ENCODE results near the gene CCSER1.
"Not testable (repeated sequence)": the region's sequence is repeated elsewhere in the genome, so short reads cannot be mapped to it uniquely, and the experiment has no call there.

Gene CCSER1

DNA sequence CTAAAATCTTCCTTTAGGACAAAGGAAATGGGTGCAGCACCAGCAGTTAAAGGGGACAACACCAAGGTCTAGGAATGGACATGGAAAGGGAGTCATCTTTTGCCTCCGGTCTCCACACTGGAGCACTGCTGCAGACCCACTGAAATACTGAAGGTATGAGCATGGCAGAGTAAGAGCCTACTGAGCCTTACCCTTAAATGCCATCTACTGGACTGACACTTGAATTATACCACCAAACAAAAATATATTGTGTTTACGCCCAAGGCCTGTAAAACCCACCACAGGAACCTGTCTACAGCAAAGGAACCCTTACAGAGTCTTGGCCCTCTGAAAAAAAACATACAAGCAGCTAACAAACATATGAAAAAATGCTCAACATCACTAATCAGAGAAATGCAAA, 443.4 kb downstream of the CCSER1 start:
- DNase-seq (ENCODE audit: low spot score) = no peak

DNA sequence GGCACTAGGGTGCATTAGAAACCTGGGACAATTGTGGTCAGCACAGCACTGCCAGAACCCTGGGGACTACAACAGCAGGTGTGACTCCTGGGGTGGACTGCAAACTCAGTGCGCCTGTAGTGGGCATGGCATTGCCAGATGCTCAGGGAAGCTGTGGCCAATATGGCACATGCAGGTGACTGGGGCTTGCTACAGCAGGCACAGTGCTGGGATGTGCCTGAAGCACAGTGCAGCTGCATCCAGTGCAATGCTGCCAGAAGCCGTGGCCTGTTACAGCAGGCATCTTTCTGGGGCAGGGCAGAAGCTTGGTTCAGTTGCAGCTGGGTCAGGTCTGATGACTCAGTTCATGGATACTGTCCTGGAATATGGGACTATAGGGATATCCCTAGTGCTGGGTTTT, 445.8 kb downstream of the CCSER1 start:
- DNase-seq (ENCODE audit: low spot score) = no peak

DNA sequence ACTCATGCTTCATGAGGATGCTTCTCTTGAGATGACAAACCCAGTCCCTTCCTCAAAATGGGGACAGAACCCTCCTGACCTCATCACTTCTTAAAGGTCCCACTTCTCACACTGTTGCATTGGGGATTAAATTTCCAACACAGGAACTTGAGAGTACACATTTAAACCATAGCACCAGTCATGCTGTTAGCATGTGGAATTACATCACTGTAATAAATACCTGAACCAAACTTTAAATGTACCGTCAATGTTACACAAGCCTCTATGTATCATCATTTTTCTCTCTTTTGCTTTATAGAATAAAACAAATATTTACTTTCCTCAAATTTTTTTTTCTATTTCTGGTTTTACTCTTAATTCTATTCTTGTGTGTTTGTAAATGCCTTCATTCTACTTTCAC, 448.2 kb downstream of the CCSER1 start:
- DNase-seq (ENCODE audit: low spot score) = no peak

DNA sequence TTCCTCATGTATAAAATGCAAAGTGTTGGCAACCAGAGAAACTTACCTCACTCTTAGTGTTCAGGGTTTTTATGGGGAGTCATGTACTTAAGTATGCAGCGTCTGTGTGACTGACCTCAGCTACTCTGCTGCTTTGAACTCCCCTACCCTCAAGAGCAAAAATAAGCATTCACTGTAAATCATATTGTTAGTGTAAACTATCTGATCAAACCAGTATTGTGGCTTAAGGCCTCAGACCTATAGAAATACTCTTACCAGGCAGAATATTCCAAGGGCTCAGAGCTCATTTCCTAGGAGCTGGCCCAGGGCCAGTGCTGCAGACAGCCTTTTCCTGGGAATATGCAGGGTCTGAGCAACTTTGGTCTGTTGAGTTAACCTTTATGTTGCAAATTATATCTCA, 453.1 kb downstream of the CCSER1 start:
- no peak for DNase-seq (ENCODE audit: low spot score)

DNA sequence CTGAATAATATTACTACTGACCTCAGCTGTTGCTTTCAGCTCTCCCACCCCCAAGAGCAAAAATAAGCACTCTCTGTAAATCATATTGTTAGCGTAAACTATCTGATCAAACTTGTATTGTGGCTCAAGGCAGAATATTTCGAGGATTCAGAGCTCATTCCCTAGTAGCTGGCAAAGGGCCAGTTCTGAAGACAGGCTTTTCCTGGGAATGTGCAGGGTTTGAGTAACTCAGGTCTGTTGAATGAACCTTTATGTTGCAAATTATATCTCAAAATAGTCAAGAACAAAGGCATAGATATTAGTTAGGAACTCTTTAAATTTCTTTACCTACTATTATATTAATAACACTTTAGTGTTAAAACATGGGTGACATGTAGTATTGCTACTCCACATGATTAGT, 454.9 kb downstream of the CCSER1 start:
- DNase-seq (ENCODE audit: low spot score) = no peak

DNA sequence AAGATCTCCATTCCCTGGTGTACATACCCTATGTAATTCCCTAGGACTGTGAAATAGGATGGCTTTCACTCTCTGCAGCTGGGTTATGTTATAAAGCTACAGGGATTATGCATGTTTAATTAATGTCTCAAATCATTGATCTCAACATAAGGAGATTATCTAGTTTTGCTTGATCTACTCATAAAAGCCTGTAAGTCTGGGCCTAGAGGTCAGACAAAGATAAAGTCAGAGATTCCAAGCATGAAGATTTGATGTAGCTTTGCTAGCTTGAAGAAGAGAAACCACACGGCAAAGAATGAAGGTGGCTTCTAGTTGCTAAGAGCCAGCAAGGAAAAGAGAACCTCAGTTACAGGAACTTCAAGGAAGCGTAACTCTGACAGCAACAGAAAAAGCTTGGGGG, 456.9 kb downstream of the CCSER1 start:
- DNase-seq (ENCODE audit: low spot score) = no peak

DNA sequence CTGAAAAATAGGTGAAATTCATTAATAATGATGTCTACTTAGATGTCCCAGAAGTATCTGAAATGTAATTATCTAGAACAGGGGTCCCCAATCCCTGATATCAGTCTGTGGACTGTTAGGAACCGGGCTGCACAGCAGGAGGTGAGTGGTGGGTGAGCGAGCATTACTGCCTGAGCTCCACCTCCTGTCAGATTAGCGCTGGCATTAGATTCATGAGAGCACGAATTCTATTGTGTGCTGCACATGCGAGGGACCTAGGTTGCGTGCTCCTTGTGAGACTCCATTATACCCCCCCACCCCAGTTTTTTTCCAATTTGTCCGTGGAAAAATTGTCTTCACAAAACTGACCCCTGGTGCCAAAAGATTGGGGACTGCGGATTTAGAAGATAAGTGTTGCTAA, 458.8 kb downstream of the CCSER1 start:
- no peak for DNase-seq (ENCODE audit: low spot score)

DNA sequence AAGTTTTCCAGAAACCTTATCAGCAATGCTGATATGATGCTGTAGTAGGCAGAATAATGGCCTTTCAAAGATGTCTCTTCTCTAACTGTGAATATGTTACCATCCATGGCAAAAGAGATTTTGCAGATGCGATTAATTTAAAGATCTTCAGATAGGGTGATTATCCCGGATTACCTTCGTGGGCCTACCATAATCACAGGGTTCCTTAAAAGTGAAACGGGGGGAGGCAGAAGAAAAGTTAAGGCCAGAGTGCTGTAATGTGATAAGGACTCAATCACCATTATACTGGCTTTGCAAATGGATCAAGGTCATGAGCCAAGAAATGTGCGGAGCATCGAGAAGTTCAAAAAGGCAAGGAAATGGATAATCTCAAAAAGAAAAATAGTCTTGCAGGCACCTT, 459.6 kb downstream of the CCSER1 start:
- no peak for DNase-seq (ENCODE audit: low spot score)

DNA sequence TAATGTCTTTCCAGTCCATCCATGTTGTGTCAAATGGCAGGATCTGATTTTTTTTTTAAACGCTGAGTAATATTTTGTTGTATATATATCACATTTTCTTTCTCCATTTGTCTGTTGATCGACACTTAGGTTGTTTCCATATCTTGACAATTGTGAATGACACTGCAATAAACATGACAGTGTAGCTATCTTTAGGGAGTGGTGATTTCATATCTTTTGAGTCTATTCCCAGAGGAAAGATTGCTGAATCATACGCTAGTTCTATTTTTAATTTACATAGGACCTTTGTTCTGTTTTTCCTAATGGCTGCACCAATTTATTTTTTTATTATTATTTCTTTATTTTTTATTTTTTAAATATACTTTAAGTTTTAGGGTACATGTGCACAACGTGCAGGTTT, 470.7 kb downstream of the CCSER1 start:
- no peak for DNase-seq (ENCODE audit: low spot score)

DNA sequence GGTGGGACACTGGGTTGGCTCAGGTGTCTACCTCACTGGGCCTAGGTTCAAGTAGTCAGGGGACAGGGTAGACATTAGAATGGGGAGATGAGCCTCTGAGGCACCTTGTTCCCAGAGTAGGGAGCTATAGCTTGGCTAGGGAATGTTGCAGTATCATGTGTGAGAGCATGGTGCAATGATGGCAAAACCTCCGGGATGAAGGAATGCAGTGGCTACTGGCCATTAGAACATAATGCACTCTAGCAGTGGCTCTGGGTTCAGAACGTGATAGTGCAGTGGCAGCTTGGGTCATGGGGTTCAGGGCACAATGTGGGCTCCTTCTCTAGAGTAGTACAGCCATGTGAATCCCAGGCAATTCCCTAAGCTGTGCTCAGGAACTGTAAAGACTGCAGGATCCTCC, 471.5 kb downstream of the CCSER1 start:
- DNase-seq (ENCODE audit: low spot score) = no peak

DNA sequence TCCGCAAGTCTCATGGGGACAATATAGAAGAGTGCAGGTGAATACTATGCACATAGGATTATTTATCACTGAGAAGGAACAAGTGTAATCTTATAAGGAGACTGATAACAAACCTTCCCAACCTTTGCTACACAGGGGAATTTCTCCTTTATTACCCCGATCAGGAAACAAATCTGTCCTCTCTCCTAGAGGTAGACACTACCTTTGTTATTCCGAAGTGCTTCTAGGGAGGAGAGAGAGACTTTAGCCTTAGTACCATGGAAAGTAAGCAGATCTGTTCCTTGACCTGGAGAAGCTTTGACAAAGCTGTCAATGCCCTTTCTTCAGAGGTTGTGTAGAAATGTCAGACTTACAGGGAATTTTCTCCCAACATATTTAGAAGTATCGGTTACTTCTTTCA, 475.5 kb downstream of the CCSER1 start:
- no peak for DNase-seq (ENCODE audit: low spot score)

DNA sequence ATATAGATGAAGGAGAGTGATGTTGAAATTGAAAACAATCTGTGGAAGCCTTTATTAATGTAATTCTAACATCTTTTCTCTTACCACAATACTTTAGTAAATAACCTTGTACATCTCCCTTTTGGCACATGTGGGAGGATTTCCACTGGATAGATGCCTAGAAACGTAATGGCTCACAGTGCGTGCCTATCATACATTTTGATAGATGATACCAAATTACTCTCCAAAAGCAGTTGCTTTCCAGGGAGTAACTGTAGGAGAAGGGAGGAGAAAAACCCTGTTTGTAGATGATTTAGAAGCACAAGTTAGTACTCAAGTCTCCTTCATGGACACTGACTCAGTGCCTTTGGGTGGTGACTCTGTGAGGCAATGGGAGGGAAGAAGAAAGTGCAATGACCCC, 476.3 kb downstream of the CCSER1 start:
- DNase-seq (ENCODE audit: low spot score) = no peak

DNA sequence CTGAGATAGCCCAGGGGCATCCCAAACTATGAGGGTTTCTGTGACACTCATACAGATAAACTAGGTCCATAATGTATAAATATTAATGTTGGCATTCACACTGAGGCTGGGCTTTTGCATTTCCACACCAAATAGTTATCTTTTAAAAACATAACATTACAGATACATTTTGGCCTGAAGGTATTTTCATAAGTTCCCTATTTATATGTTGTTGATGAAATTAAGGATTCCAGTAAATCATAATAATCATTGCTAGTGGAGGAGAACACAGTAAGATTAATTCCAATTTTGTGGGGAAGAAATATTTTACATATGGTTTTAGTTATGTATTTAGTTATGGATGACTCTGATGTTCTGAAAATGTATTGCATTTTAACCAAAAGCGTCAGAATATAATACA, 479.6 kb downstream of the CCSER1 start:
- no peak for DNase-seq (ENCODE audit: low spot score)

DNA sequence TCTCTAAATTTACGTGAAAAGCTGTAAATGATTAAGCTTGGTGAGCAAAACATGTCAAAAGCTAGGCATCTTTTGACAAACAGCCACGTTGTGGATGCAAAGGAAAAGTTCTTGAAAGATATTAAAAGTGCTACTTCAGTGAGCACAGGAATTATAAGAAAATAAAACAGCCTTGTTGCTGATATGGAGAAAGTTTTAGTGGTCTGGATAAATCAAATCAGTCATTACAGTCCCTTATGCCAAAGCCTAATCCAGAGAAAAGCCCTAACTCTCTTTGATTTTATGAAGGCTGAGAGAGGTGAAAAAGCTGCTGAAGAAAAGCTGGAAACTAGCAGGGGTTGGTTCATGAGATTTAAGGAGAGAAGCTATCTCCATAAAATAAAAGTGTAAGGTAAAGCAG, 487.2 kb downstream of the CCSER1 start:
- no peak for DNase-seq (ENCODE audit: low spot score)

DNA sequence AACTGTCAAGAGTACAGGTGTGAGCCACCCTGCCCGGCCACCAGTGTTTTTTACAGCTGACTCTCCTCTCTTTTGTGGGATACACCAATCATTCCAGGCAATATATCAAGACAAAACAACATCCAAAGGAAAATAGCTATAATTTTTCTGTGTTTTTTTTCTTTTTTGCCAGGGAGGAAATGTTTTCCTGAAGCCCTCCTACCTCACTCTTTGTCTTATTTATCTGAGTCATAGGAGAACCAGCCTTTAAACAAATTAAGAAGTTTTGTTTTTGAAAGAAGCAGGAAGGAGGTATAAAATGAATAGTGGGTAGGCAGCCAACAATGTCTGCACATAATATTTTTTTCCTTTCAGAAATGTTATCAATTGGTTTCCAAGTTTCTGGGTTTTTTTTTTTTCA, 493.9 kb downstream of the CCSER1 start:
- no peak for DNase-seq (ENCODE audit: low spot score)

DNA sequence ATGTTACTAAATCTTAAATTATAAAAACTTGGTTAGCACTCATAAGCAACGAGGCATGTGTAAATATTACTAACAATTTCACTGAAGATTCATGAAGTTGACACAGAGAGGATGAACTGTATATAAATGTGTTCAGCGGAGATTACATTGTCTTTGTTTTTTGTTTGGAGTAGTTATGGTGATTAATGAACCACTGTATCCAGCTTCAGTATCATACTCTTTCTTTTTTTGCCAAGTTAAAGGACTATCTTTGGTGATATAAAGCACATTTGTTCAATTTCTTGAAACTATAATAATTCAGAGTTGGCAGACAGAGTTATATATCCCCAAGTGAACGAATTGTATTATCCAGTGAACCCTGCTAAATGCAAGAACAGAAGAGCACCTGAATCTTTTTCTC, 497.6 kb downstream of the CCSER1 start:
- no peak for DNase-seq (ENCODE audit: low spot score)

DNA sequence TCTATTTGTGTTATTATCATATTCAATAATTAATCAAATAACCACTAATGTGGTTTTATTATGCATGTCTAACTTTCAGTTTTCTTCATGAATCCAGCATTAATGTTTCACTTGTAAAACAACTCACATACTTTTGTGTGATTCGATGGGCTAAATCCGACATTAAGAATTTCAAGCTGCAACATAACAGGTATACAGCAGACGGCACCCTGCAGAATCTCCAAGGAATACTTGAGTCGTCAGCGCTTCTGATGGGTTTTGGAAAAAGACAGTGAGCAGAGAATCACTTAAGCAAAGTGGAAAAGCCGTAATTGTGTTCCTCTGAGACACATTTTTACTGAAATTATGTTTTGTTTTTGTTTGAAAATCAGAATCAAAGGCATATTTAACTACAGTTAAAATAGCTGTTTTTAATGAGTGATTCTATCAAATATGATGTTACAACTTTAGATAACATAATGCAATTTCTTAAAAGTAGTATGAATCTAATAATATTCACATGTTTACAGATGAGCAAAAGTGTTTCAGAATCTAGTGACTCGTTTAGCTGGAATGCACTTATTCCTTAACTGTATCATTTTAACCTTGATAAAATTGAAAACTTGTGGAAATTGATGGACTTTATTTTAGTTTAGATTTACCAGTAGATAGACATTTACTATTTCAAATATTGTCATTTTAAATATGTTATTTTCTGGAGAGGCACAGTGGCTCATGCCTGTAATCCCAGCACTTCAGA, 514.8 kb downstream of the CCSER1 start:
- no peak for DNase-seq (ENCODE audit: low spot score)

DNA sequence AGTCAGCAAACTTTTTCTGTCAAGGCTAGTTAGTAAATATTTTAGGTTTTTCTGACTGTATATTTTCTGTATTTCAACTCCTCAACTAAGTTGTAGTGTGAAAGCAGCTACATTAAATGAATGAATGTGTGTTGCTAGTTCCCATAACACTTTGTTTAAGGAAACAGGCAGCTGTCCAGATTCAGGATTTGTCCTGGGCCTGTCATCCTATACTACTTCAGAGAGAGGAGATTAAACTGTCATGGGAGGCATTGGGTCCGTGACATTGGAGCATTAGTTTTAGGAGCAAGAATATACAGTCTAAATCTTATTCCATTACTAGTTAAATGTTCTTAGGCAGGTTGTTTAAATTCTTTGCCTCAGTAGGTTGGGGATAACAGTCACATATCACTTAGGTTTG, 516.0 kb downstream of the CCSER1 start:
- DNase-seq (ENCODE audit: low spot score) = no peak

DNA sequence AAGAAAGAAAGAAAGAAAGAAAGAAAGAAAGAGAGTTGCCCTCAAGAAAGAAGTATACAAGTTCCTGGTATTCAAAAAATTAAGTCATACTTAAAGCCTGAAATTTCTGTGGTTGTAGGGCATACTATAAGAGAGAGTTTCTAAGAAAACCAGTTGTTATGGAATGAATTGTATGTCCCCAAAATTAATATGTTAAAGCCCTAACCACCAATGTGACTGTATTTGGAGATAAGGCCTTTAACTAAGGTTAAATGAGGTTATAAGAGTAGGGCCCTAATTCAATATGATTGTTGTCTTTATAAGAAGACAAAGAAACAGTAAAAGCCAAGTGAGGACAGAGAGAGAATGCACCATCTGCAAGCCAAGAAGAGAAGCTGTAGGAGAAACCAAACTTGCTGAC, 521.1 kb downstream of the CCSER1 start:
- DNase-seq (ENCODE audit: low spot score) = no peak

DNA sequence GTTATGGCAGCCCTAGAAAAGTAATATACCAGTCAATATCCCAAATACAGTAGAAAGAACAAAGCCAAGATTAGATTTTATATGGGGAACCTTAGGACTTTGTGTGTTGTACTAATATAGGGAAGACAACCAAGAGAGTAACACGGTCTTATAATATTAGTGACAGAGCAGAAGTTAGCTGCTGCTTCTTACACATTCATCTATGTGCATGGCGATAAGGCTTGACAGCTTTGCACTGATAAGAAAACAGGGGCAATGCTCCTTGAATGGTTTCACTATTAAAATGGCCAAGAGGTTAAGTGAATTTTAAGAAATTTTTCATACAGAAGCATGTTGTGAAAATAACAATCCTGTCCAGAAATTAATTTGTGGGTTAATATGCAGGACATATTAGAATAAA, 521.6 kb downstream of the CCSER1 start:
- no peak for DNase-seq (ENCODE audit: low spot score)

DNA sequence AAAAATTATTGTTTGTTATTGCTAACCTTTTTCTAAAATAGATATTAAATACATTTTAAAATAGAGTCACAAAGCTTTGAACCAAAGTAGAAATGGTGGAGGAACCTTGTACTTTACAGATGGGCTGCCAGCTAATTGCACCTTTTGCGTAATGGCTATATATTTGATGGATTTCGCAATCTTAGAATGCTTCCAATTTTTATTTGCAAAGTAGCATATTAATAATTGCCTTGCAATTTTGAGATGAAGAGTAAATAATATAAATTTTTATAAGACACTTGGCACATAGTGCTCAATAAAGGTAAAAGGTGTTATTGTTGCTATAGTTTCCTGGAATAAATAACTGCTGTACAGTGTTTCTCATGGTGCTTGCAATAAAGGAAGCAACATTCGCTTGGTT, 533.5 kb downstream of the CCSER1 start:
- no peak for DNase-seq (ENCODE audit: low spot score)

DNA sequence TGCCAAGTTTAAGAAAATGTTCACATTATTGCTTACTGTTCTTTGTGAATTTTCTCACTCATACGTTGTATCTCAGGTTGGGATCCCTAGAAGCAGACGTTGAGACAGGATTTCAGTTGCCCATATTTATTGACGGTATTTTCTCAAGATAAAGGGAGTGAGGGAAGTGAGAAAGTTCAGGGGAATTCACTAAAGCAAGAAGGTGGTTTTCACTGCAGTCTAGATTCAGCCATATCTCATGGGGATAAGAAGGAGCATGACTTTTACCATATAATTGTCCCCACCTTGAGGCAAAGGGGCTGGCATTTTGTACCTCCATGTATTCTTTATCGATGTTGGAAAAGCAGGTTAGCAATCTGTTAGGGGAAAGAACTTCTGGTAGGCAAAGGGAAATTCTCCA, 543.0 kb downstream of the CCSER1 start:
- no peak for DNase-seq (ENCODE audit: low spot score)

DNA sequence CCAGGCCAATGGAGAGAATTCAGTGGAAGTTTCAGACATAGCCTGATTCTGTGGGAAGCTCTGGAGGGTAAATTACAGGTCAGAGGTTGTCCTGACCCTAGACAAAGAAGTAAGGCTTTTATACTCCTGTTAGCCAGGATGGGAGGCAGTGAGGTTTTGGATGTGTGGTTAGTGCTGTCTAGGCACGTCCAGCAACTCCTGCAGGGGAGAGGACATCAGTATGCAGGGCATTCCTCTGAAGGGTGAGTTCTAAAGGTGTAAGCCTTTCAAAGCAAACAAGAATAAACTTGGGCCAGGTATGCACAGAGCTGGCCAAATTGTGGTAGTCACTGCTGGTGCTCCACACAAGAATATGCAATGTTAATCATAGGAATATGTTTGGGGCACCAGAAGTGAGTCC, 562.5 kb downstream of the CCSER1 start:
- no peak for DNase-seq (ENCODE audit: low spot score)

DNA sequence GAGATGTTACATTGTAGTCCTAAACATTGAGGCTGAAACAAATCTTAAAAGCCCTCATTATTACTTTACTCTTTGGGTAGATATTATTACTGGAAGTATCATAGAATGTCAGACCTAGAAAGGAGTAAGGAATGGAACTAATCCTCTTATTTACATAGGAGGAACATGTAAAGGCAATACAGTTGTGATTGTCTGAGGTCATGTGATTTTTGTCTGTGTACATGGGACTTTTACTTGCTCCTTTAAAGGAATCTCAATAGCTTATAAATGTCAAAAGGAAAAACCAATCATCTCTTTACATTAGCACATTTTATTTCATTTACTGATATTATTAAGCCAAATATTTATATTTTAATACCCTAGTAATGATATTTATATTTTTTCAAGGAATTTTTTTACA, 568.2 kb downstream of the CCSER1 start:
- no peak for DNase-seq (ENCODE audit: low spot score)

DNA sequence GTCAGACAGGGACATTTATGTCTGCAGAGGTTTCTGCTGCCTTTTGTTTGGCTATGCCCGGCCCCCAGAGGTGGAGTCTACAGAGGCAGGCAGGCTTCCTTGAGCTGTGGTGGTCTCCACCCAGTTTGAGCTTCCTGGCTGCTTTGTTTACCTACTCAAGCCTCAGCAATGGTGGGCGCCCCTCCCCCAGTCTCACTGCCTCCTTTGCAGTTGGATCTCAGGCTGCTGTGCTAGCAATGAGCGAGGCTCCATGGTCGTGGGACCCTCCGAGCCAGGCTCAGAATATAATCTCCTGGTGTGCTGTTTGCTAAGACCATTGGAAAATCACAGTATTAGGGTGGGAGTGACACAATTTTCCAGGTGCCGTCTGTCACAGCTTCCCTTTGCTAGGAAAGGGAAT, 578.3 kb downstream of the CCSER1 start:
- not testable (repeated sequence) for DNase-seq (ENCODE audit: low spot score)
